ENCODE measurements around the gene CD3G.

The CD3G gene

GRCh38 chr11:118339281-118339961, 4.7 kb upstream of the CD3G start:
- no peak for TF ChIP-seq FOXP2 (optimal IDR thresholded peaks at IDR 0.05; ENCODE audit: borderline replicate concordance, extremely low read depth, extremely low read length, insufficient read depth)
- no peak for TF ChIP-seq POLR2AphosphoS5 (IDR thresholded peaks at IDR 0.05; ENCODE audit: low read depth, low read length)
- TF ChIP-seq SIN3A (IDR thresholded peaks at IDR 0.05; ENCODE audit: borderline replicate concordance, insufficient read depth, low read length): no peak
- no peak for TF ChIP-seq TAF1 (IDR thresholded peaks at IDR 0.05; ENCODE audit: borderline replicate concordance, insufficient read depth, low read length)
- TF ChIP-seq REST (IDR thresholded peaks at IDR 0.05; ENCODE audit: insufficient read depth in 1 of 2, low read depth in 2 of 2, low read length in 2 of 2): no peak

- TF ChIP-seq TAF1 (IDR thresholded peaks at IDR 0.05; ENCODE audit: borderline replicate concordance, insufficient read depth, low read length) (no peak), FOXP2 (optimal IDR thresholded peaks at IDR 0.05; ENCODE audit: borderline replicate concordance, extremely low read depth, extremely low read length, insufficient read depth) (no peak), REST (IDR thresholded peaks at IDR 0.05; ENCODE audit: insufficient read depth in 1 of 2, low read depth in 2 of 2, low read length in 2 of 2) (no peak), POLR2AphosphoS5 (IDR thresholded peaks at IDR 0.05; ENCODE audit: low read depth, low read length) (no peak), SIN3A (IDR thresholded peaks at IDR 0.05; ENCODE audit: borderline replicate concordance, insufficient read depth, low read length) (no peak)
Observed at GRCh38 chr11:118340449-118340848, 3.7 kb upstream of the CD3G start.

- TF ChIP-seq REST (IDR thresholded peaks at IDR 0.05; ENCODE audit: insufficient read depth in 1 of 2, low read depth in 2 of 2, low read length in 2 of 2) (no peak), FOXP2 (optimal IDR thresholded peaks at IDR 0.05; ENCODE audit: borderline replicate concordance, extremely low read depth, extremely low read length, insufficient read depth) (no peak), TAF1 (IDR thresholded peaks at IDR 0.05; ENCODE audit: borderline replicate concordance, insufficient read depth, low read length) (no peak)
Observed at GRCh38 chr11:118341261-118341660, 2.9 kb upstream of the CD3G start.

GRCh38 chr11:118341815-118342489, 2.2 kb upstream of the CD3G start:
- TF ChIP-seq REST (IDR thresholded peaks at IDR 0.05; ENCODE audit: insufficient read depth in 1 of 2, low read depth in 2 of 2, low read length in 2 of 2) (no peak), POLR2AphosphoS5 (IDR thresholded peaks at IDR 0.05; ENCODE audit: low read depth, low read length) (no peak), SIN3A (IDR thresholded peaks at IDR 0.05; ENCODE audit: borderline replicate concordance, insufficient read depth, low read length) (no peak), TAF1 (IDR thresholded peaks at IDR 0.05; ENCODE audit: borderline replicate concordance, insufficient read depth, low read length) (no peak), FOXP2 (optimal IDR thresholded peaks at IDR 0.05; ENCODE audit: borderline replicate concordance, extremely low read depth, extremely low read length, insufficient read depth) (no peak)
